ENCODE results near the gene HS3ST3B1. TPM values are rescaled to one million over a fixed set of nuclear protein-coding genes. Genes with fewer than 3 reads are reported as not detected.

HS3ST3B1 gene
- total RNA-seq, 1 donor from 2014 or later, result 1.2 TPM

- Histone ChIP-seq H3K4me1 (peaks cover 17% of the 10 kb centered on the region), H3K9me3 (replicated peaks) (no peaks in the 10 kb centered on the region), H3K36me3 (no peaks in the 10 kb centered on the region), H3K27me3 (ENCODE audit: low read depth) (no peaks in the 10 kb centered on the region), H3K27ac (replicated peaks) (no peak overlapping the region), H3K4me3 (no peak overlapping the region)
- intact Hi-C loops (cut with micrococcal nuclease), result no loop called here
- DNase-seq, result no peak
- no peak for TF ChIP-seq CTCF (IDR thresholded peaks at IDR 0.05; ENCODE audit: borderline replicate concordance)
Measured at GRCh38 chr17:14331225-14331981, 30.5 kb downstream of the HS3ST3B1 start.

GRCh38 chr17:14331982-14332298, 31.1 kb downstream of the HS3ST3B1 start:
- Histone ChIP-seq H3K4me3 (no peak overlapping the region), H3K4me1 (peaks cover 21% of the 10 kb centered on the region), H3K27me3 (ENCODE audit: low read depth) (no peaks in the 10 kb centered on the region), H3K36me3 (no peaks in the 10 kb centered on the region), H3K9me3 (replicated peaks) (no peaks in the 10 kb centered on the region), H3K27ac (replicated peaks) (no peak overlapping the region)
- no peak for TF ChIP-seq CTCF (IDR thresholded peaks at IDR 0.05; ENCODE audit: borderline replicate concordance)
- no peak for DNase-seq
- intact Hi-C loops (cut with micrococcal nuclease), result no loop called here

- H3K4me3 ChIP-seq, result no peak overlapping the region
- peaks cover 23% of the 10 kb centered on the region for H3K4me1 ChIP-seq
- H3K9me3 ChIP-seq (replicated peaks), result no peaks in the 10 kb centered on the region
- no peak overlapping the region for H3K27ac ChIP-seq (replicated peaks)
- no peak for DNase-seq
- H3K27me3 ChIP-seq (ENCODE audit: low read depth), result no peaks in the 10 kb centered on the region
- no peak for TF ChIP-seq CTCF (IDR thresholded peaks at IDR 0.05; ENCODE audit: borderline replicate concordance)
- intact Hi-C loops (cut with micrococcal nuclease), result no loop called here
- no peaks in the 10 kb centered on the region for H3K36me3 ChIP-seq
Measured at GRCh38 chr17:14332331-14332730, 31.4 kb downstream of the HS3ST3B1 start.

- Histone ChIP-seq H3K27me3 (ENCODE audit: low read depth) (no peaks in the 10 kb centered on the region), H3K27ac (replicated peaks) (peak overlapping the region; percentile 54), H3K9me3 (replicated peaks) (no peaks in the 10 kb centered on the region), H3K36me3 (no peaks in the 10 kb centered on the region), H3K4me3 (no peak overlapping the region), H3K4me1 (peaks cover 23% of the 10 kb centered on the region)
- no peak for TF ChIP-seq CTCF (IDR thresholded peaks at IDR 0.05; ENCODE audit: borderline replicate concordance)
- intact Hi-C loops (cut with micrococcal nuclease), result no loop called here
- DNase-seq, result no peak
Measured at GRCh38 chr17:14333506-14333905, 32.6 kb downstream of the HS3ST3B1 start.

- DNase-seq, result no peak
Measured at GRCh38 chr17:14334276-14334840, 33.5 kb downstream of the HS3ST3B1 start.

More at GRCh38 chr17:14334276-14334840, 33.5 kb downstream of the HS3ST3B1 start:
- Histone ChIP-seq H3K27me3 (ENCODE audit: low read depth) (no peaks in the 10 kb centered on the region), H3K4me1 (peaks cover 23% of the 10 kb centered on the region), H3K4me3 (no peak overlapping the region), H3K27ac (replicated peaks) (peak overlapping the region; percentile 54), H3K9me3 (replicated peaks) (no peaks in the 10 kb centered on the region), H3K36me3 (no peaks in the 10 kb centered on the region)
- intact Hi-C loops (cut with micrococcal nuclease), result no loop called here
- TF ChIP-seq CTCF (IDR thresholded peaks at IDR 0.05; ENCODE audit: borderline replicate concordance), result no peak

All from left ventricle myocardium inferior (tissue), 1 donor.